ENCODE results near the gene DYNC1I1.

- TF ChIP-seq RFX5 (IDR thresholded peaks at IDR 0.05; ENCODE audit: low read length) (no peak), CTCF (IDR thresholded peaks at IDR 0.05) (no peak), MAX (IDR thresholded peaks at IDR 0.05; ENCODE audit: low read depth) (no peak), SIN3A (IDR thresholded peaks at IDR 0.05; ENCODE audit: borderline replicate concordance, low read depth, low read length) (no peak), JUND (IDR thresholded peaks at IDR 0.05) (no peak), MXI1 (IDR thresholded peaks at IDR 0.05; ENCODE audit: low read depth, low read length) (no peak), YY1 (IDR thresholded peaks at IDR 0.05; ENCODE audit: low read depth) (no peak)
These were observed 201.8 kb downstream of the DYNC1I1 start for GRCh38 chr7:95974108-95974507.
